Hepatocyte (in vitro differentiated cells): ENCODE data around the gene ADCYAP1R1.

ENCODE experiments used
- CTCF ChIP-seq: fragments of 200-600 bp; sonication (generic); IDR thresholded peaks from 2 replicates; pipeline ENCODE4 v1.5.1; 2016; ENCODE audit warnings: antibody characterized with exemption, mild to moderate bottlenecking; ENCODE audit not compliant: poor library complexity
- EZH2 ChIP-seq: fragments of 200-600 bp; sonication (generic); IDR thresholded peaks from 2 replicates; pipeline ENCODE4 v1.6.1; 2016; ENCODE audit warnings: antibody characterized with exemption, mild to moderate bottlenecking, borderline replicate concordance
- EZH2phosphoT487 ChIP-seq: fragments of 200-600 bp; sonication (generic); IDR thresholded peaks from one replicate; pipeline ENCODE4 v1.6.1; 2018; ENCODE audit warnings: antibody characterized with exemption, mild to moderate bottlenecking, low read depth, moderate library complexity; ENCODE audit not compliant: unreplicated experiment, severe bottlenecking

GRCh38 chr7:31123321-31123720, 71.2 kb downstream of the ADCYAP1R1 start:
- TF ChIP-seq CTCF (no peak), EZH2 (no peak), EZH2phosphoT487 (no peak)
